Stimulated activated CD8-positive, alpha-beta memory T cell treated with anti-CD3 and anti-CD28 coated beads, Interleukin-12 subunit alpha, Interleukin-12 subunit beta, amount 100 ng/mL, for 4 hours (primary cell): Measurements from ENCODE around the gene UBE2O.

Source experiments
- DNase-seq: peaks from one replicate; pipeline ENCODE4 v3.0.0-alpha.2; 2020; ENCODE audit warnings: low read depth

UBE2O gene

GRCh38 chr17:76439314-76439928, 13.5 kb downstream of the UBE2O start:
- DNase-seq: no peak

DNA sequence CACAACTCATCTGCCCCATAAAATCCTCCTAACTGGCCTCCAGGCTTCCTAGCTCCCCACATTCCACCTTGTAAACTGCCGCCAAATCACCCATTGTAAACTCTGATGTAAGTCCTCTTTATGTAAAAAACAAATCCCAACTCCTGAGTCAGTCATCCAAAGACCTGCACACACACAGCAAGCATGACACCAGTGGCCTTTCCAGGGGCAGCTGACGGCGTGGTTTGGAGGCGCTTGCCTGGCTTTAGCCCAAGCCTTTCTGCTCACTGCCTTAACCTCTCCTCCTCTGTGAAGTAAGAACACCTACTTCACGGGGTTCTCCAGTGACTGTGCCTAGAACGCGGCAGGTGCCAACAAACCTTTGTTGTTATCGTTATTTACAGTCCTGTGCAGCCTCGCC, 14.0 kb downstream of the UBE2O start:
- no peak for DNase-seq

DNA sequence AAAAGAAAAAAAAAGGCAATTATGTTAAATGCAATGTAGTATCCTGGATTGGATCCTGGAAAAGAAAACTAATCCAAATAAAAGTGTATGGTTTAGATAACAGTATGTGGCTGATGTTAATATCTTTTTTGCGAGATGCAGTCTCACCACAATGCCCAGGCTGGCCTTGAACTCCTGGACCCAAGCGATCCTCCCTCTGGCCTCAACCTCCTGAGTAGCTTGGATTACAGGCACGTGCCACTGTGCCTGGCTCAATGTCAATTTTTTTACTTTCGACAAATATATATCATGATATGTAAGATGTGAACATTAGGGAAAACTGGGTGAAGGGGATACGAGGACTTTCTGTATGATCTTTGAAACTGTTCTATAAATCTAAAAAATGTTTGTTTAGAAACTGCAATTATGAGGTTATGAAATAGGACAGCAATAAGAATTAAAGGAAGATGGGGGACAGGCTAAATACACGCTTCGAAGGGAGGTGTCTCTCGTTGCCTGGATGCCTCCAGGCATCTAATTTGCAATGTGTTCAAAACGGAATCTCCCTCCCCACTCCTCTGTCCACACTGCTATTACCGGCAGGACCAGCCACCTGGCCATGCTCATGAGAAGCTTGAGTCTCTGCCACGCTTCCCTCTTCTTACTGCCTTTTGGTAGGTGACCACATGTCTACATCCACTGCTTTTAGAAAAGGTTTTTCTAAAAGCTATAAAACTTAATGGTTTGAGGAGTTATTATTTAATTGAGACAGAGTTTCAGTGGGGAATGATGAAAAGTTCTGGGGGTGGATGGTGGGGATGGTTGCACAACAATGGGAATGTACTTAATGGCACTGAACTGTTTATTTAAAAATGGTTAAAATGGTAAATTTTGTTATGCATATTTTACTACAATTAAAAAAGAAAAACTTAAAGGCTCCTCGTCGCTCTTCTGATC, 15.2 kb downstream of the UBE2O start:
- DNase-seq: no peak

DNA sequence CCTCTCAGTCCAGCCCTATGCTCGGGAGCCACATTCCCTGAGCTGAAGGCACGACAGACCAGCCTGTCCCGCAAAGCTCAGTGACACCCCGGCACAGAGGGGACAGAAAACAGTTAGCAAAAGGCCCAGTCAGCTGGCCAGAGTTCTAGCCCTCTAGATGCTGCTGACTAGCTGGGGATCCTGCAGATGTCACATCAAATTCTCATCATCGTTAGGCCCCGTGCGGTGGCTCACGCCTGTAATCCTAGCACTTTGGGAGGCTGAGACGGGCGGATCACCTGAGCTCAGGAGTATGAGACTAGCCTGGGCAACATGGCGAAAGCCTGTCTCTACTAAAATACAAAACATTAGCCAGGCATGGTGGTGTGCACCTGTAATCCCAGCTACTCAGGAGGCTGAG, 17.2 kb downstream of the UBE2O start:
- DNase-seq: no peak

DNA sequence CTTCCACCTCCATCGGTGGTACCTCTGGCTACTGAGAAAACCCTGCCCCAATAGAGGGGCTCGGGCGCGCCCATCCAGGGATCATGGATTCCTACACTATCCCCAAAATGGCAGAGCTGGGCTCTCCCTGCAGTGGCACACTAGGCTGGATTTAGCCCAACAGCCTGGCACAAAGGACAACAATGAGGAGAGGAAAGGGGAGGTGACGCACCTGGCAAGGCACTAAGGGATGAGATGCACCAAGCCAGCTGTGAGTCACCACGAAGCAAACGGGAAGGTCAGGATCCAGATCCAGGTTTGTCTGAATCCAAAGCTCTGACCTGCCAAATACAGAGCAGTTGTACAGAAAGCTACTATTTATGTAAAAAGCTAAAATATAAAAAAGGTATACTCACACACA, 18.1 kb downstream of the UBE2O start:
- no peak for DNase-seq

GRCh38 chr17:76433693-76434092, 19.3 kb downstream of the UBE2O start:
- DNase-seq: no peak

DNA sequence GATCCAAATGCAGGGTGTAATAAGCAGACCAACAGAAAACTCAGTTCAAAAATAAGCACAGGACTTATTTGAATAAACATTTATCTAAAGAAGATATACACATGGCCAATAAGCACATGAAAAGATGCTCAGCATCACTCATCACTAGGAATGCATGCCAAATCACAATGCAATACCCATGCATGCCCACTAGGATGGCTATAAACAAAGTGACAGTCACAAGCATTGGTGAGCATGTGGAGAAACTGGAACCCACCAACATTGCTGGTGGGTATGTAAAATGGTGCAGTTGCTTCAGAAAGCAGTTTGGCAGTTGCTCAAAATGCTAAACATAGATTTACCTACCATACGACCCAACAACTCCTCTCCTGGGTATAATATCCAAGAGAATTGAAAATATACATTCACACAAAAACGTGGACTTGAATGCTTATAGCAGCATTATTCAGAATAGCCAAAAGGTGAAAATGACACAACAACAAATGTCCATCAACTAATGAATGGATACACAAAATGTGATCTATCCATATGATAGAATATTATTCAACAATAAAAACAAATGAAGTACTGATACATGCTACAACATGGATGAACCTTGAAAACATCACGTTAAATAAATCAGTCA, 20.1 kb downstream of the UBE2O start:
- no peak for DNase-seq

GRCh38 chr17:76432004-76432403, 20.9 kb downstream of the UBE2O start:
- no peak for DNase-seq

GRCh38 chr17:76431509-76431908, 21.4 kb downstream of the UBE2O start:
- no peak for DNase-seq

GRCh38 chr17:76428511-76428910, 24.4 kb downstream of the UBE2O start:
- DNase-seq: no peak

DNA sequence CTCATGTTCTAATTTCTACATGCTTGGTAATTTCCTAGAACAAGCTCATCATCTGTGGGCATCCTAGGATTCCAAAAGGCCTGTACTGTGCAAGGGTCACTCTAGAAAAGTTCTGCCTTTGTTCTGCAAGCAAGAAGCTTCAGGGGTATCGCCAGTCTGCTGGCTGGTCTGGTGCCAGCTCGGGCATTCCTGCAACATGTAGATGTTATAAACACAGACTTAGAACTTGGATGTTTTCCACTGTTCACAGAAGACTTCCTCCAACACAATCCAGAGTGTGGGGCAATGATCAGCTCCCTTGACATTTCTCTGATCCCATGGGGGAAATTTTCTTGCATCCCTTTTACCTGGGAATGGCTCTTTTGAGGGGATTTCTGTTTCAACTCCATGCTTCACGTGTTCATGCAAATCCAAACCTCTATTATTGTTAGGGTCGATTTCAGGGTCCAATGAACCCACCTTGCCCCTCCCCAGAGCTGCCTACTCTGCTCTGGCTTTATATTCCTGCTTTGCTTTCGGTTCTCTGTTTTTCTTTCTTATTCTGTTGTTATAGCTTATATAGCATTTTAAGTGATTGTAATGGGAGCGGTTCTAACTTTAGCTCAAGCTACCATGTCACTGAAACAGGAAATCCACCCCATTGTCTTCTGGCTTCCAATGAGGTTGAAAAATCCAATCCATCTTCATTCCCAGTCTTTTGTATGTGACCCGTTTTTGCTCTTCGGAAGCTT, 25.3 kb downstream of the UBE2O start:
- DNase-seq: no peak

GRCh38 chr17:76426853-76427252, 26.1 kb downstream of the UBE2O start:
- no peak for DNase-seq

DNA sequence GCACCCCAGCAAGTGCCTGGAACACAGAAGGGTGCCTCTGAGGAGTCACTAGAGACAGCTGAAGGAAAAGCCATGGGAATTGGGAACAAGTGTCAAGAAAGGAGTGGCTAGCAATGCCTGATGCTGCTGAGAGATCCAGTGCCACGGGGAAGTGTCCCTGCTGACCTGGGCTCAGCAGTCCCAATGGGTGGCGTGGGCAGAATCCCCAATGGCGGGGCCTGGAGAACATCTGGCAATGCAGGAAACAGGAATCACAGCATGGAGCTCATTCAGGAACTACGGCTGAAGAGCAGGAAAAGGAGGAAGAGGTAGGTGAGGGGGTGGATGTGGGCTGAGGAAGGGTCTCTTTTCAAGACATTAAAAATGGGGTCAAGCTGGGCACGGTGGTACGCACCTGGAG, 30.1 kb downstream of the UBE2O start:
- DNase-seq: no peak

- DNase-seq: no peak
Measured at GRCh38 chr17:76422406-76422805, 30.5 kb downstream of the UBE2O start.

GRCh38 chr17:76421044-76421407, 31.9 kb downstream of the UBE2O start:
- no peak for DNase-seq

- no peak for DNase-seq
Measured at GRCh38 chr17:76420356-76421043, 32.5 kb downstream of the UBE2O start.

- no peak for DNase-seq
Measured at GRCh38 chr17:76419576-76420260, 33.2 kb downstream of the UBE2O start.

DNA sequence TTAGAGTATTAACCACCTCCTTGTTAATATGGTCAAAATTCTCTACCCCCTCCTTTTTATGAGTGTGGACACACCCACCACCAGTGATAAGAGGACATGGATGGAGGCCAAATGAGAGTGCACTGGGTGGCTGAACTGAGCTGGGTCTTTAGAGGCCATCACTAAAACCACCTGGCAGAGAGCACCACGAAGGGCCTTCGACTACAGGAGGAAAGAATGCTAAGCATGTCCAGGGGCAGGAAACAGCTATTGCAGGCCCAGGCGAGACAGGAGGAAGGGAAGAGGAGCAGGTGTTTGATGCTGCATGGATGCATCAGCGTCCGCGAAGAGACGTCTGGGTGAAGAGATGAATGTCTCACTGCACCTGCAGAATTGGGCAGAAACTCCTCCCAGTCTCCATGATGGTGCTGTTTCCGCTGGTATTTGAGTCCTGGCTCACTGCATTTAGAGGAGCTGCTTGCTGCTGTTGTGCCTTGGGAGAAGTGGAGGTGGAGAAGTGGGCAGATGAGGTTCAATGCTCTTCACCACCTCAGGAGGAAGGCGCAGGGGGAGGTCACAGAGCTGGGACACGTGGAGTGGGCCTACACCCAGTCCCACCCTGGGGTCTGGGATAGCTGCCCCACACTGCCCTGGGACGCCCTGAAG, 35.3 kb downstream of the UBE2O start:
- DNase-seq: no peak

GRCh38 chr17:76416899-76417298, 36.1 kb downstream of the UBE2O start:
- no peak for DNase-seq

DNA sequence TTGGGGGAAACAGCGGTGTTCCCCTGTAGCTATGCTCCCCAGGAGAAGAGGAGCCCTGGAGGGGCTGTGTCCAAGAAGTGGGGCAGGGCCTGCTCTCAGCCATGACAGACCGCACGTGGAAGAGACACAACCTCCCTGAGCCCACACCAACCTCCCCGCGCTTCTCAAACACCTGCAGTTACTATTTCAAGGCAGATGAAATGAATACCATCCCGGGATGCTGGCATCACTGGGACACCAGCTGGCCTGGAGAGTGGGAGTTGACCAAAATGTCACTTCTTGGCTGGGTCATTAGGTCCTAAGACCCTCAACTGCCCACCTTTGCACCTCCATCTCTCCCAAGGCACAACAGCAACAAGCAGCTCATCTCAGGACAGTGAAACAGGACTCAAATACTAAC, 36.5 kb downstream of the UBE2O start:
- DNase-seq: no peak

GRCh38 chr17:76415786-76416185, 37.2 kb downstream of the UBE2O start:
- no peak for DNase-seq
